MM.1S (cell line): Measurements from ENCODE around the gene MEFV.

ENCODE experiments used
- CTCF ChIP-seq: fragments of 300-600 bp; sonication (generic); IDR thresholded peaks from 2 replicates; pipeline ENCODE4 v1.5.1; 2016; ENCODE audit warnings: antibody characterized with exemption, low read length, mixed read lengths
- EZH2 ChIP-seq: fragments of 300-600 bp; sonication (generic); optimal IDR thresholded peaks from 2 replicates; pipeline ENCODE3; 2017; ENCODE audit warnings: low read depth, mild to moderate bottlenecking, antibody characterized with exemption, low read length, mixed read lengths
- EZH2phosphoT487 ChIP-seq: fragments of 300-600 bp; sonication (generic); IDR thresholded peaks from 2 replicates; pipeline ENCODE4 v1.6.1; 2018; ENCODE audit warnings: antibody characterized with exemption, low read length

GRCh38 chr16:3281222-3281820 lies 24.9 kb upstream of the MEFV start:
- no peak for TF ChIP-seq CTCF
- no peak for TF ChIP-seq EZH2
- no peak for TF ChIP-seq EZH2phosphoT487
